Smooth muscle cell (in vitro differentiated cells): ENCODE data around the gene MOSMO. TPM values are rescaled to one million over a fixed set of nuclear protein-coding genes. Genes with fewer than 3 reads are reported as not detected.
"Not testable (repeated sequence)": the region's sequence is repeated elsewhere in the genome, so short reads cannot be mapped to it uniquely, and the experiment has no call there.

Experiments
- DNase-seq: peaks from one replicate; lab custom pipeline; 2025; ENCODE audit not compliant: unreplicated experiment; lab: John Stamatoyannopoulos, UW
- H2AFZ ChIP-seq: fragments of 200-600 bp; sonication (generic); 2 replicates; pipeline ENCODE4 v1.6.0; 2016; ENCODE audit warnings: antibody characterized with exemption, low read depth, mild to moderate bottlenecking
- H3F3A ChIP-seq: fragments of 200-600 bp; sonication (generic); 2 replicates; pipeline ENCODE4 v1.6.0; 2017; ENCODE audit warnings: antibody characterized with exemption, low read depth
- H3K27ac ChIP-seq: fragments of 200-600 bp; sonication (generic); 2 replicates; pipeline ENCODE4 v1.5.1; 2016; ENCODE audit warnings: low read depth, mild to moderate bottlenecking
- H3K27me3 ChIP-seq: fragments of 200-600 bp; sonication (generic); 2 replicates; pipeline ENCODE4 v1.6.1; 2016; ENCODE audit warnings: low read depth, mild to moderate bottlenecking
- H3K36me3 ChIP-seq: fragments of 200-600 bp; sonication (generic); 2 replicates; pipeline ENCODE4 v1.5.1; 2016; ENCODE audit warnings: low read depth
- H3K4me1 ChIP-seq: fragments of 200-600 bp; sonication (generic); 2 replicates; pipeline ENCODE4 v1.5.1; 2016; ENCODE audit warnings: low read depth
- H3K4me2 ChIP-seq: fragments of 200-600 bp; sonication (generic); 2 replicates; pipeline ENCODE4 v1.6.0; 2016; ENCODE audit warnings: mild to moderate bottlenecking
- H3K4me3 ChIP-seq: fragments of 200-600 bp; sonication (generic); 2 replicates; pipeline ENCODE4 v1.5.1; 2016; ENCODE audit warnings: mild to moderate bottlenecking
- H3K79me2 ChIP-seq: fragments of 200-600 bp; sonication (generic); 2 replicates; pipeline ENCODE4 v1.6.0; 2016; ENCODE audit warnings: low read depth, mild to moderate bottlenecking
- H3K9ac ChIP-seq: fragments of 200-600 bp; sonication (generic); 2 replicates; pipeline ENCODE4 v1.6.0; 2016; ENCODE audit warnings: low read depth
- H3K9me3 ChIP-seq: fragments of 200-600 bp; sonication (generic); replicated peaks from 2 replicates; pipeline ENCODE4 v1.5.1; 2016; ENCODE audit warnings: low read depth
- H4K20me1 ChIP-seq: fragments of 200-600 bp; sonication (generic); 2 replicates; pipeline ENCODE4 v1.6.0; 2016; ENCODE audit warnings: low read depth
- CTCF ChIP-seq: fragments of 200-600 bp; sonication (generic); IDR thresholded peaks from 2 replicates; pipeline ENCODE4 v1.5.1; 2017; ENCODE audit warnings: borderline replicate concordance, mild to moderate bottlenecking, antibody characterized with exemption; ENCODE audit not compliant: insufficient read depth, poor library complexity, severe bottlenecking
- WGBS: methylation state at CpG from one replicate; pipeline ENCODE4 v1.1.7; 2016; ENCODE audit warnings: low lambda C conversion rate; 5-methylcytosine and 5-hydroxymethylcytosine counted together
- polyA plus RNA-seq: library from polyadenylated mRNA; unstranded; fragments of >200 nt; fragmentation: Nextera tagmentation; extraction: Ambion mirVana; gene quantifications from 2 replicates; pipeline ENCODE4 v1.2.1, GENCODE V29; 2016
- total RNA-seq: library from RNA; depleted of rRNA; stranded (reverse); fragments of >200 nt; gene quantifications from 2 replicates; pipeline ENCODE4 v1.2.3, GENCODE V29; 2014

MOSMO gene
- total and polyA plus RNA-seq, 2 experiments from 2014 or later: 2.8 to 18.6 TPM

- peaks cover 4% of the 10 kb centered on the region for H3F3A ChIP-seq
- H3K27ac ChIP-seq: no peak overlapping the region
- no peak overlapping the region for H3K4me2 ChIP-seq
- no peaks in the 10 kb centered on the region for H3K9me3 ChIP-seq
- TF ChIP-seq CTCF: no peak
- no peak overlapping the region for H2AFZ ChIP-seq
- no peaks in the 10 kb centered on the region for H3K36me3 ChIP-seq
- peaks cover 5% of the 10 kb centered on the region for H3K4me1 ChIP-seq
- no peaks in the 10 kb centered on the region for H3K79me2 ChIP-seq
- no peak overlapping the region for H3K4me3 ChIP-seq
- H3K27me3 ChIP-seq: no peaks in the 10 kb centered on the region
- no peak for DNase-seq
- no peak overlapping the region for H3K9ac ChIP-seq
- no peaks in the 10 kb centered on the region for H4K20me1 ChIP-seq
- 87% methylated on average over 7 of the region's 7 CpGs for WGBS
Observed at GRCh38 chr16:21997697-21998480, 10.0 kb upstream of the MOSMO start.

- 95% methylated on average over 1 of the region's 1 CpG for WGBS
- H3K27me3 ChIP-seq: no peaks in the 10 kb centered on the region
- no peak for DNase-seq
- H3K36me3 ChIP-seq: no peaks in the 10 kb centered on the region
- peak overlapping the region; percentile 19 for H2AFZ ChIP-seq
- H3K4me2 ChIP-seq: peak overlapping the region; percentile 81
- TF ChIP-seq CTCF: no peak
- H3K4me1 ChIP-seq: peaks cover 5% of the 10 kb centered on the region
- H3F3A ChIP-seq: peaks cover 4% of the 10 kb centered on the region
- peak overlapping the region; percentile 28 for H3K4me3 ChIP-seq
- H4K20me1 ChIP-seq: no peaks in the 10 kb centered on the region
- no peaks in the 10 kb centered on the region for H3K79me2 ChIP-seq
- no peaks in the 10 kb centered on the region for H3K9me3 ChIP-seq
- no peak overlapping the region for H3K9ac ChIP-seq
- peak overlapping the region; percentile 68 for H3K27ac ChIP-seq
Observed at GRCh38 chr16:22001591-22001990, 6.3 kb upstream of the MOSMO start.

GRCh38 chr16:22002047-22002446 lies 5.9 kb upstream of the MOSMO start:
- DNase-seq: not testable (repeated sequence)
- WGBS: 82% methylated on average over 1 of the region's 1 CpG
- H3K27ac ChIP-seq: peak overlapping the region; percentile 68

GRCh38 chr16:22003195-22003594 lies 4.7 kb upstream of the MOSMO start:
- 77% methylated on average over 4 of the region's 4 CpGs for WGBS
- no peak for TF ChIP-seq CTCF
- H3K9me3 ChIP-seq: no peaks in the 10 kb centered on the region
- H3K79me2 ChIP-seq: peaks cover under 1% of the 10 kb centered on the region
- no peak overlapping the region for H3K27ac ChIP-seq
- H3K4me1 ChIP-seq: peaks cover 5% of the 10 kb centered on the region
- H3K36me3 ChIP-seq: no peaks in the 10 kb centered on the region
- no peak overlapping the region for H3K4me3 ChIP-seq
- H4K20me1 ChIP-seq: no peaks in the 10 kb centered on the region
- DNase-seq: no peak
- H3F3A ChIP-seq: peaks cover 4% of the 10 kb centered on the region
- H3K27me3 ChIP-seq: no peaks in the 10 kb centered on the region
- no peak overlapping the region for H3K9ac ChIP-seq
- no peak overlapping the region for H2AFZ ChIP-seq
- no peak overlapping the region for H3K4me2 ChIP-seq

More at GRCh38 chr16:22002047-22002446, 5.9 kb upstream of the MOSMO start:
- H3K27me3 ChIP-seq, H4K20me1 ChIP-seq, H3K4me1 ChIP-seq, H3K36me3 ChIP-seq, H2AFZ ChIP-seq, H3K4me3 ChIP-seq, H3K9me3 ChIP-seq, H3K79me2 ChIP-seq, H3K9ac ChIP-seq, H3F3A ChIP-seq: not testable (repeated sequence)
- peak overlapping the region; percentile 81 for H3K4me2 ChIP-seq
